Measurements from ENCODE around the gene SHISAL1.

DNA sequence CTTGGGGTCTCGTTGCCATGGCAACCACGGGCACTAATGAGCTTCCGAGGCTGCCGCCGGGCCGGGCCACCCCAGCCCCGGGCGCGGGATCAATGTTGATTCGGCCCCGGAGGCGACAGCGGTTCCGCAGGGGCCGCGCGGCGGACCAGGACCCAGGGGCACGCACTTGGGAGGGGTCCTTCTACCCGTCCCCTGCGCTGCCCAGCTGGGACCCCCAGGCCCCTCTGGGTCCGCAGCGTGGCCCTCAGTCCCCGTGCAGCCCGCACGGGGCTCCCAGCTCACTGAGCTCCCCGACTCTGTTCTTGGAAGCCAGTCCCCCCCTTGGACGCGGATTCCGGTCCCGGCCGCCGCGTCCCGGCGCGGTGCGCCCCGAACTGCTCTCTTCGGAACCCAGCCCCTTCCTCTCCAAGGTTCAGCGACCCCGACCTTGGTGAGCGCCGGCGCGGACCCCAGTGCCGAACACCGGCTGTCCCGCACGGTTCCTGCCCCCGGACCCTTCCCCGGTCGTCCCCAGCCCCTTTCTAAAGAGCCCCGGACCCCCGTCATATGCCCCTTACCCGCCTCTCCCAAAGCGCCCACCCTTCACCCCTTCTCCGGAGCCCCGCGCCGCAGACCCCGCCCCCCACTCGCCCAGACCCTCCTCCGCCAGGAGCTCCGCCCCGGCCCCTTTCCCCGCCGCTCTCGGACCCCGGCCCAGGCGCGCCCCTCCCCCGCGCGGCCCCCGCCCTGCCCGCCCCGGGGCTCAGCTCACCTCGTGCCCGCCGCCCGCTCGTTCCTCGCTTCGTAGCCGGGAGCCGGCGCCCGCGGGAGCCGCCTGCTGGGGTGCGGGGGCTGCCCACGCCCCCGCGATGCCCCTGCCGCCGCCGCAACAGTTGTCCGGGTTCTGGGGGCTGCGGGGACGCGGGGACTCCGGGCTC lies 18.3 kb upstream of the SHISAL1 start:
- TF ChIP-seq, protein P1, sequence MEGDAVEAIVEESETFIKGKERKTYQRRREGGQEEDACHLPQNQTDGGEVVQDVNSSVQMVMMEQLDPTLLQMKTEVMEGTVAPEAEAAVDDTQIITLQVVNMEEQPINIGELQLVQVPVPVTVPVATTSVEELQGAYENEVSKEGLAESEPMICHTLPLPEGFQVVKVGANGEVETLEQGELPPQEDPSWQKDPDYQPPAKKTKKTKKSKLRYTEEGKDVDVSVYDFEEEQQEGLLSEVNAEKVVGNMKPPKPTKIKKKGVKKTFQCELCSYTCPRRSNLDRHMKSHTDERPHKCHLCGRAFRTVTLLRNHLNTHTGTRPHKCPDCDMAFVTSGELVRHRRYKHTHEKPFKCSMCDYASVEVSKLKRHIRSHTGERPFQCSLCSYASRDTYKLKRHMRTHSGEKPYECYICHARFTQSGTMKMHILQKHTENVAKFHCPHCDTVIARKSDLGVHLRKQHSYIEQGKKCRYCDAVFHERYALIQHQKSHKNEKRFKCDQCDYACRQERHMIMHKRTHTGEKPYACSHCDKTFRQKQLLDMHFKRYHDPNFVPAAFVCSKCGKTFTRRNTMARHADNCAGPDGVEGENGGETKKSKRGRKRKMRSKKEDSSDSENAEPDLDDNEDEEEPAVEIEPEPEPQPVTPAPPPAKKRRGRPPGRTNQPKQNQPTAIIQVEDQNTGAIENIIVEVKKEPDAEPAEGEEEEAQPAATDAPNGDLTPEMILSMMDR (IDR thresholded peaks at IDR 0.05 in 8 of 11, conservative IDR thresholded peaks at IDR 0.05 in 3 of 11): no peak
- TF ChIP-seq POLR2A (IDR thresholded peaks at IDR 0.05): no peak
